Neuronal stem cell (in vitro differentiated cells): ENCODE measurements around the gene SMPD3.

Experiments
- DNase-seq: peaks from one replicate; pipeline ENCODE4 v3.0.0-alpha.2; 2013; ENCODE audit warnings: low spot score
- H2AFZ ChIP-seq: one replicate; pipeline ENCODE4 v1.6.1; 2013; ENCODE audit warnings: mild to moderate bottlenecking, low read length, inconsistent platforms
- H2AK5ac ChIP-seq: 2 replicates; pipeline ENCODE4 v1.6.1; 2013; ENCODE audit warnings: low read depth, mild to moderate bottlenecking, inconsistent platforms, low read length, moderate library complexity, mixed read lengths
- H2BK120ac ChIP-seq: 2 replicates; pipeline ENCODE4 v1.6.1; 2013; ENCODE audit warnings: low read depth, mild to moderate bottlenecking, inconsistent platforms, low read length, moderate library complexity, mixed read lengths
- H2BK12ac ChIP-seq: one replicate; pipeline ENCODE4 v1.6.1; 2013; ENCODE audit warnings: low read length, inconsistent platforms
- H2BK15ac ChIP-seq: 2 replicates; pipeline ENCODE4 v1.6.1; 2013; ENCODE audit warnings: mild to moderate bottlenecking, low read length, inconsistent platforms, mixed read lengths
- H2BK5ac ChIP-seq: one replicate; pipeline ENCODE4 v1.6.1; 2013; ENCODE audit warnings: inconsistent platforms, mild to moderate bottlenecking, low read length, moderate library complexity
- H3K14ac ChIP-seq: one replicate; pipeline ENCODE4 v1.6.1; 2013; ENCODE audit warnings: low read length, inconsistent platforms
- H3K18ac ChIP-seq: 2 replicates; pipeline ENCODE4 v1.6.1; 2013; ENCODE audit warnings: low read length, inconsistent platforms
- H3K23ac ChIP-seq: 2 replicates; pipeline ENCODE4 v1.6.1; 2013; ENCODE audit warnings: low read depth, mild to moderate bottlenecking, mixed read lengths, low read length, inconsistent platforms; ENCODE audit not compliant: poor library complexity
- H3K27ac ChIP-seq: replicated peaks from 3 replicates; pipeline ENCODE4 v1.5.1; 2013; ENCODE audit warnings: low read length, inconsistent platforms
- H3K27me3 ChIP-seq, 3 experiments: 2 replicates each; pipeline ENCODE4 v1.6.1; 2013; ENCODE audit warnings: low read length in 3 of 3, mild to moderate bottlenecking in 2 of 3, inconsistent platforms in 1 of 3, low read depth in 1 of 3, mixed read lengths in 1 of 3, moderate library complexity in 1 of 3; ENCODE audit not compliant: control insufficient read depth in 3 of 3, insufficient read depth in 3 of 3
- H3K36me3 ChIP-seq, 2 donors: replicated peaks in 1 of 2; 2 replicates each; pipeline ENCODE4 v1.6.1; 2013; ENCODE audit warnings: low read length in 2 of 2; ENCODE audit not compliant: control insufficient read depth in 2 of 2, insufficient read depth in 2 of 2
- H3K4ac ChIP-seq: 2 replicates; pipeline ENCODE4 v1.6.1; 2013; ENCODE audit warnings: inconsistent platforms, mild to moderate bottlenecking, low read length, moderate library complexity
- H3K4me1 ChIP-seq, 2 donors: 1 replicate in 1 of 2; 2 replicates in 1 of 2; pipeline ENCODE4 v1.6.1; 2013; ENCODE audit warnings: low read length in 2 of 2, low read depth in 1 of 2; ENCODE audit not compliant: control insufficient read depth in 2 of 2, insufficient read depth in 1 of 2
- H3K4me2 ChIP-seq: one replicate; pipeline ENCODE4 v1.6.1; 2013; ENCODE audit warnings: mild to moderate bottlenecking, low read length, inconsistent platforms; ENCODE audit not compliant: insufficient read depth, poor library complexity, severe bottlenecking
- H3K4me3 ChIP-seq, 2 donors: 2 replicates each; pipeline ENCODE4 v1.5.1; 2013; ENCODE audit warnings: low read length in 2 of 2, mild to moderate bottlenecking in 2 of 2, inconsistent platforms in 1 of 2, moderate library complexity in 1 of 2
- H3K79me1 ChIP-seq: one replicate; pipeline ENCODE4 v1.6.1; 2013; ENCODE audit warnings: low read depth, mild to moderate bottlenecking, inconsistent platforms, low read length, moderate library complexity
- H3K9ac ChIP-seq: one replicate; pipeline ENCODE4 v1.6.1; 2013; ENCODE audit warnings: mild to moderate bottlenecking, low read depth, low read length, inconsistent platforms; ENCODE audit not compliant: poor library complexity
- H3K9me3 ChIP-seq, 2 donors: replicated peaks in 1 of 2; 2 replicates each; pipeline versions ENCODE3 to v1.6.1; 2013; ENCODE audit warnings: low read length in 2 of 2, mild to moderate bottlenecking in 2 of 2, inconsistent platforms in 1 of 2, low read depth in 1 of 2, mixed read lengths in 1 of 2, moderate library complexity in 1 of 2; ENCODE audit not compliant: control insufficient read depth in 2 of 2, insufficient read depth in 1 of 2
- H4K8ac ChIP-seq: one replicate; pipeline ENCODE4 v1.6.1; 2013; ENCODE audit warnings: low read depth, mild to moderate bottlenecking, inconsistent platforms, low read length, moderate library complexity
- H4K91ac ChIP-seq: one replicate; pipeline ENCODE4 v1.6.1; 2013; ENCODE audit warnings: low read length, low read depth, mild to moderate bottlenecking, inconsistent platforms; ENCODE audit not compliant: poor library complexity
- WGBS, 2 donors: extraction: QIAGEN DNeasy Blood & Tissue Kit; methylation state at CpG; one replicate each; pipeline ENCODE4 v1.1.7; 2013; ENCODE audit warnings: missing lambda C conversion rate in 2 of 2, mixed read lengths in 1 of 2; ENCODE audit not compliant: insufficient read length in 2 of 2, insufficient replicate concordance in 1 of 2; ENCODE audit errors: extremely low coverage in 2 of 2; 5-methylcytosine and 5-hydroxymethylcytosine counted together

The SMPD3 gene

DNA sequence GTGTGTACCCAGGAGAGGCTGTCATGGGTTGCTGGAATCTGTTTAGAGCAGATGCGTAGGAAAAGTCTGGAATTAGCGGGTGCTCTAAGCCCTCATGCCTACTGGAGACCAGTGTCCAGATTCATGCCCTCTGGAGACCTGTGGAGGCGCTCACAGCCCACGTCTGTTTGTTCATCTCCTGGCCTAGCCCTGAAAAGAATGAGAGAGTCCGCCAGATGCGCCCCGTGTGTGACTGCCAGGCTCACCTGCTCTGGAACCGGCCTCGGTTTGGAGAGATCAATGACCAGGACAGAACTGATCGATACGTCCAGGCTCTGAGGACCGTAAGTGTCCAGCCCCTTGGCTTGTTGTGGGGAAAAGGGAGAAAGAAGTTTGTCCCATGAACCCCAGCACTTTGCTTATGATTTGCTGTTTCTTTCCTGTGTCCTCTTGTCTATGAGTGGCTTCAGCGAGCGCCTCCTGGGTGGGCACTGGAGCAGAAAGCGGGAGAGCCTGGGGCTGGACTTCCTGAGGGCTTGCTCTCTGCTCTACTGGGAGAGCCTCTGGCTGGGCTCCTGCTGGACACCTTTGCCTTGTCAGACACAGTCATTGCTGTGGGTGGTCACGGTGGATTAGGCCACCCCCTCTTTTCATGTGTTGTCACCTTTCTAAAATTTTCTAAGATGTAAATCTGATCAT, 102.2 kb downstream of the SMPD3 start:
- no peak for DNase-seq
- Histone ChIP-seq H4K91ac (no peak overlapping the region), H3K79me1 (peaks cover 2% of the 10 kb centered on the region), H3K9me3 (no peaks in the 10 kb centered on the region), H3K27ac (no peak overlapping the region), H3K18ac (no peak overlapping the region), H2BK15ac (no peak overlapping the region), H3K4me2 (no peak overlapping the region), H3K23ac (no peak overlapping the region), H3K4me3 (no peak overlapping the region), H2BK12ac (no peak overlapping the region), H3K36me3 (peaks cover 48 to 99% of the 10 kb centered on the region in 2 donors), H4K8ac (no peak overlapping the region), H3K14ac (no peak overlapping the region), H3K4ac (no peak overlapping the region), H2BK120ac (no peak overlapping the region), H2BK5ac (no peak overlapping the region), H2AK5ac (no peak overlapping the region), H3K27me3 (no peaks in the 10 kb centered on the region), H3K9ac (no peak overlapping the region), H2AFZ (no peak overlapping the region), H3K4me1 (no peaks in the 10 kb centered on the region)
- WGBS, 2 donors = no CpG with 5 or more reads among the region's 16 CpGs

DNA sequence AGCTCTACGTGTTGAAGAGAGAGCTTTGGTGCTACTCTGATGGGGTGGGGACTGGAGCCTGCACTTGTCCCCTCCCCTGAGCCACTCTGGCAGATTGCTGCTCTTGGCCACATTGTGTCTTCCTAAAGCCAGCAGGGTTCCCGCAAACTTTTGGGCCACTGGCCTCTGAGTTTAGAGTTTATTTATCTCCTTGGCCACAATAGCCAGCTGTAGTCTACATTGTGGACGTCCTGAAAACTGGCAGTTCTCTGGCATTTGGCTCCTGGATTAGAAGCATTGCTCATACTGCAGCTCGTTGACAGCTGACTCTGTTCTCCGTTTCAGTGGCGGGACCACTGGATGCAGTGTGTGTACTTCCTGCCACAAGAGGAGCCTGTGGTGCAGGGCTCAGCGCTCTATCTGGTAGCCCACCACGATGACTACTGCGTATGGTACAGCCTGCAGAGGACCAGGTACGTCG, 102.9 kb downstream of the SMPD3 start:
- Histone ChIP-seq H2AFZ (no peak overlapping the region), H4K91ac (no peak overlapping the region), H3K14ac (no peak overlapping the region), H3K4ac (no peak overlapping the region), H3K27ac (no peak overlapping the region), H3K4me2 (no peak overlapping the region), H3K18ac (no peak overlapping the region), H2BK120ac (no peak overlapping the region), H2BK5ac (no peak overlapping the region), H3K23ac (no peak overlapping the region), H3K36me3 (peaks cover 54 to 99% of the 10 kb centered on the region in 2 donors), H3K9me3 (no peaks in the 10 kb centered on the region), H3K4me1 (no peaks in the 10 kb centered on the region), H3K27me3 (no peaks in the 10 kb centered on the region), H2AK5ac (no peak overlapping the region), H3K9ac (no peak overlapping the region), H2BK15ac (no peak overlapping the region), H4K8ac (no peak overlapping the region), H2BK12ac (no peak overlapping the region), H3K4me3 (no peak overlapping the region), H3K79me1 (peaks cover 2% of the 10 kb centered on the region)
- no peak for DNase-seq
- WGBS, 2 donors = no CpG with 5 or more reads among the region's 11 CpGs

DNA sequence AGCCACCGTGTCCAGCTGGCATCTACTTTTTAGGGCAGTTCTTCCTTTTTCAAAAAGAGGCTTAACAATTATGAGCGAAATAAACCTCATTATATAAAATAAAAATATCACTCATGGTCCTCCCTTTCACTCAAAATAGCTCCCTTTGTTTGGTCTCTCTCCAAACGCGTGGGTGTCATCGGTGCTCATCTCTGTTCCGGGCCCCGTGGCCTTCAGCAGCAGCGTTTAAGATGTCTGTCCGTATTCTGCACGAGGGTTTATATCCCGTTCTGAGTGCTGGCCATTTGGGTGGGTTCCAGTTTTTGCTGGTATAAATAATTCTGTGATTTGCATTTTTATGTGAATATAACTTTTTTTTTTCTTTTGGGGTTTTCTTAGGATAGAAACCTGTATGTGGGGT, 104.1 kb downstream of the SMPD3 start:
- H3K79me1 ChIP-seq = peaks cover 2% of the 10 kb centered on the region

DNA sequence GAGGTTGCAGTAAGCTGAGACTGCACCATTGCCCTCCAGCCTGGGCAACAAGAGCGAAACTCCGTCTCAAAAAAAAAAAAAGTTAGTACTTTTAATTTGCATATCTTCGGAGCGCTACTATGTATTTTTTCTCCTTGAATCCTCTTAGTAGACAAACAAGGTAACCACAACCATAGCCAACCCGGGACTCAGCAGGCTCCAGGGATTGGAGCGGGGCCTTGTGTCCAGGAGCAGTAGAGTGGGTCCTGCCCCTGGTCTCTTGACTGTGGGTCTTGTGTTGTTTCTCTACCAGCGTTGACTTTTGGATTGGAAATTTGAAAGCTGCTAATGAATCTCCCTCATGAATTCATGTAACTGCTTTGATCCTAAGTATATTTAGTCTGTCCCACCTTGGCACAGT, 105.2 kb downstream of the SMPD3 start:
- H3K4me2 ChIP-seq = no peak overlapping the region
- H2BK5ac ChIP-seq = no peak overlapping the region
- no peaks in the 10 kb centered on the region for H3K27me3 ChIP-seq
- H3K9ac ChIP-seq = no peak overlapping the region
- H2BK120ac ChIP-seq = no peak overlapping the region
- no peak overlapping the region for H3K18ac ChIP-seq
- no peak overlapping the region for H3K14ac ChIP-seq
- no peak overlapping the region for H4K8ac ChIP-seq
- no peak overlapping the region for H3K27ac ChIP-seq
- H3K4me1 ChIP-seq = no peaks in the 10 kb centered on the region
- no peak overlapping the region for H2BK12ac ChIP-seq
- H3K9me3 ChIP-seq = peaks cover 0 to 1% of the 10 kb centered on the region in 2 donors
- H3K36me3 ChIP-seq = peaks cover 59 to 99% of the 10 kb centered on the region in 2 donors
- WGBS, 2 donors = no CpG with 5 or more reads among the region's 7 CpGs
- no peak overlapping the region for H3K23ac ChIP-seq
- H3K79me1 ChIP-seq = peaks cover 2% of the 10 kb centered on the region
- no peak overlapping the region for H2AK5ac ChIP-seq
- no peak overlapping the region for H2AFZ ChIP-seq
- H4K91ac ChIP-seq = no peak overlapping the region
- no peak overlapping the region for H2BK15ac ChIP-seq
- H3K4me3 ChIP-seq = no peak overlapping the region
- DNase-seq = no peak
- no peak overlapping the region for H3K4ac ChIP-seq

More for the DNA sequence above, 104.1 kb downstream of the SMPD3 start:
- Histone ChIP-seq H3K23ac (no peak overlapping the region), H3K27me3 (no peaks in the 10 kb centered on the region), H3K9me3 (peaks cover 0 to under 1% of the 10 kb centered on the region in 2 donors), H4K91ac (no peak overlapping the region), H3K4ac (no peak overlapping the region), H3K9ac (no peak overlapping the region), H3K36me3 (peaks cover 58 to 99% of the 10 kb centered on the region in 2 donors), H3K18ac (no peak overlapping the region), H2AFZ (no peak overlapping the region), H2BK12ac (no peak overlapping the region), H2BK120ac (no peak overlapping the region), H2AK5ac (no peak overlapping the region), H3K4me3 (no peak overlapping the region), H3K4me2 (no peak overlapping the region), H3K4me1 (no peaks in the 10 kb centered on the region), H2BK15ac (no peak overlapping the region), H3K27ac (no peak overlapping the region), H3K14ac (no peak overlapping the region), H4K8ac (no peak overlapping the region), H2BK5ac (no peak overlapping the region)
- WGBS, 2 donors = no CpG with 5 or more reads among the region's 11 CpGs
- DNase-seq = no peak
